ENCODE results near the gene CABP1. TPM values are rescaled to one million over a fixed set of nuclear protein-coding genes. Genes with fewer than 3 reads are reported as not detected.

Gene CABP1
- total RNA-seq, 1 experiment from 2014 or later, result 3.0 TPM

DNA sequence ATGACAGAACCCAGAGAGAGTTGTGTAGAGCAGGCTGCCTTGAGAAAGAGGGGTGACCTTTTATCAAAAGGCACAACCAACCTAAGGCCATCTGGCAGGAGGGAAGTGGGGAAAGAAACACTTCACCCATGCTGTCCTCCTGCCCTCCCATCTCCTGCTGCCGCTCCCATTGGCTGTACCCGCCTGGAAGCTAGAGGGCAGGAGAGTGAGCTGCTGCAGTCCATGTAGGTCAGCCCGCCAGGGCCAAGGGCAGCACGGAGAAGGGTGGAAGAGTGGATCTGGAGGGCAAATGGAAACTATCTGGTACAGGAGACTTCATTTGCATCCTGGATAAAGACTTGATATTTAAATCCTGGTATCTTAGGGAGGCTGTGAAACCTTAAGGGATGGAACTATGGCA lies 11.5 kb upstream of the CABP1 start:
- no peaks in the 10 kb centered on the region for H3K79me1 ChIP-seq (ENCODE audit: insufficient read depth, low read depth, low read length, poor library complexity, severe bottlenecking)
- H4K8ac ChIP-seq (replicated peaks; ENCODE audit: insufficient read length, low read depth, low read length), result no peak overlapping the region
- Mint-ChIP-seq H3K4me3 (no peak overlapping the region; a peak in 1 of 5 replicates), H3K9me3 (no peaks in the 10 kb centered on the region), H3K4me1 (peaks cover 6 to 7% of the 10 kb centered on the region in 2 experiments), H3K27ac (no peak overlapping the region), H3K36me3 (ENCODE audit: insufficient read depth in 1 of 3, low read depth in 3 of 3) (no peaks in the 10 kb centered on the region), H3K27me3 (ENCODE audit: low read depth) (no peaks in the 10 kb centered on the region)
- H3K23ac ChIP-seq (ENCODE audit: insufficient read length, low read depth, low read length), result no peak overlapping the region
- no peaks in the 10 kb centered on the region for H3K23me2 ChIP-seq (ENCODE audit: insufficient read length, low read depth, low read length, poor library complexity, severe bottlenecking)
- TF ChIP-seq, protein P1, sequence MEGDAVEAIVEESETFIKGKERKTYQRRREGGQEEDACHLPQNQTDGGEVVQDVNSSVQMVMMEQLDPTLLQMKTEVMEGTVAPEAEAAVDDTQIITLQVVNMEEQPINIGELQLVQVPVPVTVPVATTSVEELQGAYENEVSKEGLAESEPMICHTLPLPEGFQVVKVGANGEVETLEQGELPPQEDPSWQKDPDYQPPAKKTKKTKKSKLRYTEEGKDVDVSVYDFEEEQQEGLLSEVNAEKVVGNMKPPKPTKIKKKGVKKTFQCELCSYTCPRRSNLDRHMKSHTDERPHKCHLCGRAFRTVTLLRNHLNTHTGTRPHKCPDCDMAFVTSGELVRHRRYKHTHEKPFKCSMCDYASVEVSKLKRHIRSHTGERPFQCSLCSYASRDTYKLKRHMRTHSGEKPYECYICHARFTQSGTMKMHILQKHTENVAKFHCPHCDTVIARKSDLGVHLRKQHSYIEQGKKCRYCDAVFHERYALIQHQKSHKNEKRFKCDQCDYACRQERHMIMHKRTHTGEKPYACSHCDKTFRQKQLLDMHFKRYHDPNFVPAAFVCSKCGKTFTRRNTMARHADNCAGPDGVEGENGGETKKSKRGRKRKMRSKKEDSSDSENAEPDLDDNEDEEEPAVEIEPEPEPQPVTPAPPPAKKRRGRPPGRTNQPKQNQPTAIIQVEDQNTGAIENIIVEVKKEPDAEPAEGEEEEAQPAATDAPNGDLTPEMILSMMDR (conservative IDR thresholded peaks at IDR 0.05), result peak; percentile 55; the same call in 2 of the 3 replicates
- H2AK5ac ChIP-seq (ENCODE audit: insufficient read length, low read length), result no peak overlapping the region
- no peak overlapping the region for H2BK120ac ChIP-seq (ENCODE audit: low read depth, low read length, poor library complexity, severe bottlenecking)
- peak; percentile 82 for DNase-seq
- H3K9me3 ChIP-seq (ENCODE audit: control insufficient read depth, low read depth, low read length), result no peaks in the 10 kb centered on the region
- no peak overlapping the region for H2BK15ac ChIP-seq (ENCODE audit: low read depth, low read length)
- H3K4me2 ChIP-seq (ENCODE audit: insufficient read depth, insufficient read length, low read length), result no peak overlapping the region
- no peaks in the 10 kb centered on the region for H3K27me3 ChIP-seq (ENCODE audit: insufficient read depth, low read length)
- no CpG with 5 or more reads among the region's 4 CpGs for WGBS (ENCODE audit: extremely low coverage, insufficient read length, low lambda C conversion rate)
- no peak overlapping the region for H4K5ac ChIP-seq (ENCODE audit: insufficient read length, low read depth, low read length)
- no peak overlapping the region for H3K9ac ChIP-seq (ENCODE audit: extremely low read depth, insufficient read length, low read length)
- no peak overlapping the region for H3K4ac ChIP-seq (ENCODE audit: low read depth, low read length)
- no peak overlapping the region for H3K56ac ChIP-seq (ENCODE audit: insufficient read length, low read depth, low read length)
- no peak overlapping the region for H3K18ac ChIP-seq (ENCODE audit: insufficient read length, low read depth, low read length)
- no peak overlapping the region for H3K14ac ChIP-seq (ENCODE audit: insufficient read depth, low read length)
- H2BK5ac ChIP-seq (ENCODE audit: insufficient read length, low read length), result no peak overlapping the region
- no peak overlapping the region for H2BK20ac ChIP-seq (ENCODE audit: low read depth, low read length, poor library complexity, severe bottlenecking)
- no peak overlapping the region for H2BK12ac ChIP-seq (ENCODE audit: insufficient read length, low read depth, low read length)
- no peak overlapping the region for H3T11ph ChIP-seq (ENCODE audit: low read length)
- no peaks in the 10 kb centered on the region for H3K79me2 ChIP-seq (ENCODE audit: insufficient read depth, low read length)
- no peaks in the 10 kb centered on the region for H3K4me1 ChIP-seq (ENCODE audit: insufficient read depth, low read length)
- no peak overlapping the region for H2AFZ ChIP-seq (ENCODE audit: low read length)
- no peak overlapping the region for H3K27ac ChIP-seq (ENCODE audit: insufficient read length, low read depth, low read length)
- H4K20me1 ChIP-seq (ENCODE audit: control insufficient read depth, insufficient read depth, insufficient read length), result no peaks in the 10 kb centered on the region
- no peak overlapping the region for H4K91ac ChIP-seq (ENCODE audit: insufficient read length, low read depth, low read length)
